HG03159 (cell line): Measurements from ENCODE around the gene VAC14.

Experiments
- ATAC-seq: cut with Tn5 transposase; IDR thresholded peaks from one replicate; pipeline ENCODE4 v1.9.1; 2021; ENCODE audit warnings: mild to moderate bottlenecking, moderate library complexity; ENCODE audit not compliant: unreplicated experiment

VAC14 gene

DNA sequence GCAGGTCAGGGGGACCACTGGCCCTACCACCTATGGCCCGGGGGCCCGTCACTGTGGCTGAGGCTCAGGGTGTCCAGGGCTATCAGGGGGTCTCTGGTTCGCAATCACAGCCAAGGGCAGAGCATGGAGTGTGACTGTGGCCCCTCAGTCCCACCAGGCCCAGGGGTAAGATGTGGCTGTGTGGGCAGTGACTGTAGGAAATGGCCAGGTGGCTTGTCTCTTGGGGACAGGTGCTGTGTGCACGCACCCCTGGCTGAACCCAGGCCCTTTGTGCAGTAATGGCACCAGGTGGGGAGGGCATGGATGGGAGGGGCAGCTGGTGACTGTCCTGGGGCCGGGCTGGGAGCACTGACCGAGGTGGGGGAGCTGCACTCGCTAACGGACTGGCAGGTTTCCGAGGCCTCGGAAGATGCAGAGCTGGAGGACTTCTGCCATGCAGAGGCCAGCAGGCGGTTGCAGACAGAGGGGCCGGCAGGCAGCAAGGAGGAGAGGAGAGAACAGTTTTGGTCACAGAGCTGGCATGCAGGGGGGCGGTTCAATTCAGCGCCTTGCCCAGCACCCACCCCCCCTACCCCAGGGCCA is 135.8 kb downstream of the VAC14 start:
- ATAC-seq, result no peak

DNA sequence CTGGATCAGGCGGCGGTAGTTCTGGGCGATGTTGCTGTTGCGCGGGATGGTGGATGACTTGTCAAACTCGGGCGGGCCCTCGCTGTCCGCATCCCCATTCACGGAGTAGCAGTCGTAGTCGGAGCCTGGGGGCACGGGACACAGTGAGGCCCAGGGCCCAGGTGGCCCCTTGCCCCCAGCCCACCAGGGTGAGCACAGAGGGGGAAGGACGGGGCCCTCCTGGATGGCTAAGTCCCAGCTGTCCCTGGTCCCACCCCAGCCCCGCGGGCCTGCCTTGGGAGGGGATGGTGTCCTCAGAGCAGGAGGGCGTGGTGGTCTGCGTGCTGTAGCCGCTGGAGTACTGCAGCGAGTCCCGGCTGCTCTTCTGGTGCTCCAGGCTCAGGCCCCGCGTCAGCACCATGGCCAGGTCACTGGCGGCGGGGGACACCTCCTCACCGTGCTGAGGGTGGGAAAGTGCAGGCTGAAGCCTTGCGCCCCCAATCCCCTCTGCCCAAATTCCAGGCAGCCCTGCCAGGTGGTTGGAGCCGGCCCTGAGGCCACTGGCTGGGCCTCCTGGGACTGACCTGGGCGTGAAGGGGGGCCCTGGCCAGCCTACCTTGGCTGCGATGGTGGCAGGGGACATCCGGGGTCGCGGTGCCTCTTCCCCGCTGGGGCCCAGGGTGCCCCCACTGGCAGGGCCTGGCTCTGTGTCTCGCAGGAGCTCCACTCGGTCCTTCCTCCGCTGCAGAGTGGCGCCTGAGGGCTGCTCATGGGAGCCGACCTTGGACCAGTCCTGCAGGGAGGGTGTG is 136.4 kb downstream of the VAC14 start:
- ATAC-seq, result no peak

DNA sequence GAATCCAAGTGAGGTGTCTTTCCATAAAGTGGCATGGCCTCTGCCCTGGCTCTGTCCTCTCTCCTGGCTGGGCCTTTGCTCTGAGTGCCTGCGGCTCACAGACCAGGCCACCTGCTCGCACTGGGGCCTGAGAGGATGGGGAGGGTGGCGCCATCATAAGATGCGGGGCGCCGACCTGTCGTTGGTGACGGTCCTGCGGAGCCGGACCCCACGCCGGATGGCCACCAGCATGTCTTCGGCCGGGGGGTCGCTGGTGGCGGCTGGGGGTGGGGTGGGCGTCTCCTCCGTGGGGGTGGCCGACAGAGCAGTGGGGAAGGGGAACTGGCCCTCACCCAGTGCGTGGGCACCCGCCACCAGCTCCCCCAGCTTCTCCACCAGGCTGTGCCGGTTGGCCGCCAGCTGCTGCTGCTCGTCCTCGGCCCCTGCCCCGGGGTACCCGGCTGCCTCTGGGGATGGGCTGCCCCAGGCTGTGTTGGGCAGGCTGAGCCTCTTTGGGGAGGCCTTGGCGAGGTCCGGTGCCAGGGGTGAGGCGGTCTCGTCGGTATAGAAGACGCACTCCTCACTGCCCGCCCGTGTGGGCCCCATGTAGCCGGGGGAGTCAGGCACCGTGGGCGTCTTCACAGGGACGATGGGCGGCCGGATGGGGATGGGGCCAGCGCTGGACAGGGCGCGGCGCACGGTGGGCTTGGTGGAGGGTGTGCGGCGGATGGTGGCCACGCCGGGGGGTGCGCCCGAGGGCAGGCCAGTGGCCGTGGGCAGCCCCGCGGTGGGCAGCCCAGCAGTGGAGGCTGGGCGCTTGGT is 137.2 kb downstream of the VAC14 start:
- no peak for ATAC-seq

- no peak for ATAC-seq
These were observed 137.9 kb downstream of the VAC14 start for GRCh38 chr16:70662991-70663523.

- no peak for ATAC-seq
These were observed 138.9 kb downstream of the VAC14 start for GRCh38 chr16:70661918-70662641.

DNA sequence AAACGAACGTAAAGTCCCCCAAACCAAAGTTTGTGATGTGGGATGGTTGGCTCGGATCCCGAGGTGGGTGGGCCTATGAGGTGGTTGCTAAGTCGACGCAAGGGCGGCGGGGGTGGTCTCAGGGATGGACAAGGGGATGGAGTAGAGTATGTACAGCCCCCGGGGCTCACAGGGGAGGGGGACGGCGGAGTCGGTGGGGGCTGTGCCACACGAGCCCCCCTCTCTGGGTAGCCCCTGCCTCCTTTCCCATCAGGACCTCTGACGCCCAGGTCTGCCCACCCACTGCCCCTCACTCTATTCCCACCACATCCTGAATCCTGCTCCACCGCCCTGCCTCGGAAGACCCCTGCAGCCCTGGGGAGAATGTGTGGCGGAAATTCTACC is 139.4 kb downstream of the VAC14 start:
- no peak for ATAC-seq

DNA sequence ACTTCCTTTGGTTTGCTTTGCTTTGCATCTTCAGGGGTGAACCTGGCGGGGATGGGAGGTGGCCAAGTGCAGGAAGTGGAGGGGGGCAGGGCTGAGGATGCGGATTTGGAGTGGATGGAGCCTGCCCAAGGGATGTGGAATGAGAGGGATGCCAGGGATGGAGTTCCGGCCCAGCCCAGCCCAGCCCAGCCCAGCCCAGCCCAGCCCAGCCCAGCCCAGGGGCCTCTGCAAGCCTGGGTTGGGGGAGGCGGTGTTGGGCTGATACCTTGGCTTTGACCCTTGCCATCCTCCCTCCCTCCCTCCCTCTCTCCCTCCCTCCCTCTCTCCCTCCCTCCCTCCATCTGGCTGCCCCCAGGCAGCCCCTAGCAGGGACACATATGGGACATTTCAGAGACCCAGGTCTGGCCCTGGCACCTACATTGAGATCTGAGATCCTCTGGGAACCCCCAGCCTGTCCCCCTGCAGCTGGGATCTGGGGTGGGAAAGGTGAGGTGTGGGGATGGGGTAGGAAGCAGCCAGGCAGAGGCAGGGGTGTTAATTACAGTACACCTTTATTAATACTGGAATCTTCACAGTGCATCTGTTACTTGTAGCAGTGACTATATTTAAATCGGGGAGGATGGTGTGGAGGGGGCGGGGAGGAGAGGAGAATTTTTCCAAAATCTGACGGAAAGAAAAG is 140.1 kb downstream of the VAC14 start:
- ATAC-seq, result no peak

DNA sequence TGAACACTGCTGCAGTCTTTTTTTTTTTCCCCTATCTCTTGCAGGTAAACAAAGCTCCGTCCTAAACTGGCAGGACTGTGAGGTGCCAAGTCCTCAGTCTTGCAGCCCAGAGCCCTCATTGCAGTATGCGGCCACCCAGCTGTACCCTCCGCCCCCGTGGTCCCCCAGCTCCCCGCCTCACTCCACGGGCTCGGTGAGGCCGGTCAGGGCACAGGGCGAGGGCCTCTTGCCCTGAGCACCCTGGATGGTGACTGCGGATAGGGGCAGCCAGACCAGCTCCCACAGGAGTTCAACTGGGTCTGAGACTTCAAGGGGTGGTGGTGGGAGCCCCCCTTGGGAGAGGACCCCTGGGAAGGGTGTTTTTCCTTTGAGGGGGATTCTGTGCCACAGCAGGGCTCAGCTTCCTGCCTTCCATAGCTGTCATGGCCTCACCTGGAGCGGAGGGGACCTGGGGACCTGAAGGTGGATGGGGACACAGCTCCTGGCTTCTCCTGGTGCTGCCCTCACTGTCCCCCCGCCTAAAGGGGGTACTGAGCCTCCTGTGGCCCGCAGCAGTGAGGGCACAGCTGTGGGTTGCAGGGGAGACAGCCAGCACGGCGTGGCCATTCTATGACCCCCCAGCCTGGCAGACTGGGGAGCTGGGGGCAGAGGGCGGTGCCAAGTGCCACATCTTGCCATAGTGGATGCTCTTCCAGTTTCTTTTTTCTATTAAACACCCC is 140.8 kb downstream of the VAC14 start:
- ATAC-seq, result no peak

DNA sequence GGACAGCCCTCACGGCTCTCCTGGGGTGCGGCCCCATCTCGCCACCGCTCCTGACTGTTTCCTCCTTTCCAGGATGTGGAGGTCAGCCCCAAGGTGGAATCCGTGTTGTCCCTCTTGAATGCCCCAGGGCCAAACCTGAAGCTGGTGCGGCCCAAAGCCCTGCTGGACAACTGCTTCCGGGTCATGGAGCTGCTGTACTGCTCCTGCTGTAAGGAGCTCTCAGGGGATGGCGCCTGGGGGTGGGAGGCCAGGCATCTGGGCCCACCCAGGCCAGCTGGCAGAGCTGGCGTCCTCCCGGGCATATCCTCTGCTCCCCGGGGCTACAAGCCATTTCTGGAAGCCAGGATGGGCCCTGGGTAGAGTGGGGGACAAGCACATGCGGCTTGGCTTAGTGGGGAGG is 141.4 kb downstream of the VAC14 start:
- ATAC-seq, result no peak

DNA sequence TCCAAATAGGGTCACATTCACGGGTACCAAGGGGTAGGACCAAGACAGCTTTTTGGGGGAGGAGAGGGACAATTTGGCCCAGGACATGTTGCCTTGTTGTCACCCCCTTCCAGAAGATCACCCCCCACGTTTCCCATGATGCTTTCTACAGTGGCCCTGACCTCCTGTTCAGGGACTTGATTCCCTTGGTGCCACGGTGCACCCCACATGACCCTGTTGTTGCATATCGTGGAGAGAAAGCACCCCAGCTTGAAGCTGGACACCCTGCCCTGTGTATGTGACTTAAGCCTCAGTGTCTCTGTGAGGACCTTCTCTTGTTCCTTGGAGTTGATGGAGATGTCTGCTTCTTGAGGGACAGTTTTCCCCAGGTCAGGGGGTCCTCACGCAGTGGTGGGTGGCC is 142.0 kb downstream of the VAC14 start:
- ATAC-seq, result no peak

DNA sequence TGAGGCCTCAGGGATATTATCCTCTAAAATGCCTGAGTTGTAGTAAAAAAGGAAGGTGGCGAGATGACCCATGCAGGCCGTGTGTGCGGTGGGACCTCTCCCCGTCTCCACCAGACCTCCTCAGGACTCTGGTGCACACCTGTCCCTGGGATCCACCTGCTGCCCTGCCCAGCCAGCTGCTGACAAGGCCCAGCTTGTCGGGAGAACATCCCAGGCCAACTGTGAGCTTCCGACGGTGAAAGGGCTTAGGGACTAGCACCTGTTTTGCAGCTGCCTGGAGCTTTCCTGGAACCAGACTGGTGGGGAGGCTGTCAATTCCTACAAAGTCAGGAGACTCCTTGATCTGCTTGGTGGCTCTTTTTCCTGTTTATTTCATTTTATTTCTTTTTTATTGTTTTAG is 143.0 kb downstream of the VAC14 start:
- ATAC-seq, result no peak

GRCh38 chr16:70656712-70657263 is 144.2 kb downstream of the VAC14 start:
- no peak for ATAC-seq

DNA sequence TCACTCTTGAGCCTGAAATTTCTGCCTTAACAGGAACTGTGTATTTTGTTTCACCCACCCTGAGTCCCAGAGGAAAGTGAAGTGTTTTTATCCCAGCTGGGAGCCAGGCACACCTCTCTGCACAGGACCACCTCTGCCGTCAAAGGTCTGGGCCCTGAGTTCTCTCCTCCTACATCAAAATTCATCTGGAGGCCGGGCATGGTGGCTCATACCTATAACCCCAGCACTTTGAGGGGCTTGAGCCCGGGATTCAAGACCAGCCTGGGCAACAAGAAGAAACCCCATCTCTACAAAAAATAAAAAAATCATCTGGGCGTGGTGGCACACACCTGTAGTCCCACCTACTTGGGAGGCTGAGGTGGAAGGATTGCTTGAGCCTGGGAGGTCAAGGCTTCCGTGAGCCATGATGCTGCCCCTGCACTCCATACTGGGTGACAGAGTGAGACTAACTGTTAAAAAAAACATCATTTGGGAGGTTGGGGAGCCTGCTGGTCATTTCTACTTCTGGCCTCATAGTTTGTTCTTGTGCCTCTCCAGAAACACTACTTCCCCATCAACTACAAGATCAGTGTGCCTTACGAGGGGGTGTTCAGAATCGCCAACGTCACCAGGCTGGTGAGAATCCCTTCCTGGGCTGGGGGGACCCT is 144.8 kb downstream of the VAC14 start:
- no peak for ATAC-seq

- no peak for ATAC-seq
These were observed 146.9 kb downstream of the VAC14 start for GRCh38 chr16:70653809-70654771.

DNA sequence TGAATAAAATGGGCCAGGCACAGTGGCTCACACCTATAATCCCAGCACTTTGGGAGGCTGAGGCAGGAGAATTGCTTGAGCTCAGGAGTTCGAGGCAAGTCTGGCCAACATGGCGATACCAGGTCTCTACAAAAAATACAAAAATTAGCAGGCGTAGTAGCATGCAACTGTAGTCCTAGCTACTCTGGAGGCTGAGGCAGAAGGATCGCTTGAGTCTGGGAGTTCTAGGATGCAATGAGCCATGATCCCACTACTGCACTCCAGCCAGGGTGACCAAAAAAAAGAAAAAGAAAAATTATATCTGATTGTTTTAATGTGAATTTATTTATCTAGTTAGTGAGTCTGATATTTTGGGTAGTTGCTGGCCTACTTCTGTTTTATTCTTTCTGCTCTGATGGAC is 147.6 kb downstream of the VAC14 start:
- ATAC-seq, result no peak

DNA sequence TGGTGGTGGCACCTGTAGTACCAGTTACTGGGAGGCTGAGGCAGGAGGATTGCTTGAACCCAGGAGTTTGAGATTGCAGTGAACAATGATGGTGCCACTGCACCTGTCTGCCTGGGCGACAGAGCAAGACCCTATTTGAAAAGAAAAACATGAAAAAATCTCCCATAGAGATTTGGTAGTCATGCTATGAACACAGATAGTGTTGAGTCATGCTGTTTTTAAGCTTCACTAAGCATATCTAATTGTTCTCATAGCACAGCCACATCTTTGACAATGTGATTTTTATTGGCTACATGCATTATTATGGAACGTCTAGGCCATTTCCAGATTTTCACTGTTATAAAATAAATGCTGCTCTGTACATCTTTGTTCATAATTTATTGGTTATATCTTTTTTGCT is 148.6 kb downstream of the VAC14 start:
- no peak for ATAC-seq

DNA sequence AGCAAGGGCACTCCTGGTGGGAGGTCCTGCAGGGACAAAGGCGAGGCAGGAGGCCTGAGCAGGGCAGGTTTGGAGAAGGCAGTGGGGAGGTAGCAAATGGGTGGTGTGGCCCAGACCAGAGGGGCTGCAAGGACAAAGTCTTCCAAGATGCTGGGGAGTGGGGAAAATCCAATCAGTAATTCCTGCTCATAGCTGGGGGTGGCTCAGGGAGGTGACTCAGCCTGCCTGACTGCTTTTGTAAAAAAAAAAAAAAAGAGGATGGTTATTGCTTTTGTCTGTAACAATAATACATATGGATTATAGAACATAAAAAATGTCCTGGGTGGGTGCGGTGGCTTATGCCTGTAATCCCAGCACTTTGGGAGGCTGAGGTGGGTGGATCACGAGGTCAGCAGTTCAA is 149.4 kb downstream of the VAC14 start:
- ATAC-seq, result no peak

DNA sequence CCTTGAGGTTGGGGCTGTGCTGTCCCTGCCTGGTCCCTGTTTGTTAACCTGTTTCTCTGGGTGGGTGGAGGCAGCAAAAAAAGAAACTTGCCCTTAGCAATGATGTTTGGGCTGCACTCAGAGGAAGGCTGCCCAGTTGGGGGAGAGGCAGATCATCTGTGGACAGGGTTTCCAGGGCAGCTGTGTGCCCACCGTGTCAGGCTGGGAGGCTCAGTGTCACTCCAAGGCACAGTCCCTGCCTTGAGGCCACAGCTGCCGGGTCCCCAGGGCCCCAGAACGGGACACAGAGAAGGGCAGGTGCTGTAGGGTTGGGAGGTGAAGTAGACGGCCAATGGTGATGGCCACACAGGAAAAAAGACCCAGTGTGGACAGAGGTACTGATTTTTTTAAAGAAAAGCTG is 150.7 kb downstream of the VAC14 start:
- no peak for ATAC-seq
